HG03060 (cell line): ENCODE data around the gene ATF7IP.
"Not testable (repeated sequence)": the region's sequence is repeated elsewhere in the genome, so short reads cannot be mapped to it uniquely, and the experiment has no call there.

Source experiments
- ATAC-seq: cut with Tn5 transposase; IDR thresholded peaks from one replicate; pipeline ENCODE4 v1.9.1; 2021; ENCODE audit warnings: low read depth, moderate number of reproducible peaks; ENCODE audit not compliant: unreplicated experiment

Gene ATF7IP

DNA sequence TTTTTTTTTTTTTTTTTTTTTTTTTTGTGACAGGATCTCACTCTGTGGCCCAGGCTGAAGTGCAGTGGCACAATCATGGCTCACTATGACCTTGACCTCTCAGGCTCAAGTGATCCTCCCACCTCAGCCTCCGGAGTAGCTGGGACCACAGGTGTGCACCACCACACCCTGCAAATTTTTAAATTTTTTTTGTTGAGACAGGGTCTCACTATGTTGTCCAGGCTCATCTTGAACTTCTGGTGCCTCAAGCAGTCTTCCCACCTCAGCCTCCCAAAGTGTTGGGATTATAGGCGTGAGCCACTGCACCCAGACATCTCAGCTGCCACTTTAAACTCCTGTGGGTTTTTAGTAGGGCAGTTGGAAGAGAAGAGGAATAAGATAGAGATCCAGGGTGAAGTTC lies 39.9 kb downstream of the ATF7IP start:
- not testable (repeated sequence) for ATAC-seq

DNA sequence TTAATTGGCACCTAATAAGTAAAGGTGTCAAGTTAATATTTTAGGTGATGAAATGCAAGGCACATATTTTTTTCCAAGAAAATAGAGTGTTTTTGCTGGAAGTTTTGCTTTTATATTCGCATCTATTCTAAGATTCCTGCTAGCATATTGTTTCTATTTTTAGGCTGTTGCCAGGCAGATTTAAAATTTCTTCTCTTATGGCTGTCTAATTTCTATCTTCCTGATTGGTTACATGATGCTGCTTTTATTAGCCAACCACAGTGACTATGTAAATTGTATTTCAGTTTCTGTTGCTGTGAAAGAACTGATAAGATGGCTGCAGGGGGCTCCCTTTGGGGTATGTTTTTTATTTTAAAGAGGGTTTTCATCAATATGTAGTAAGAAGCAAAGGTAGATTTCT lies 42.7 kb downstream of the ATF7IP start:
- no peak for ATAC-seq

DNA sequence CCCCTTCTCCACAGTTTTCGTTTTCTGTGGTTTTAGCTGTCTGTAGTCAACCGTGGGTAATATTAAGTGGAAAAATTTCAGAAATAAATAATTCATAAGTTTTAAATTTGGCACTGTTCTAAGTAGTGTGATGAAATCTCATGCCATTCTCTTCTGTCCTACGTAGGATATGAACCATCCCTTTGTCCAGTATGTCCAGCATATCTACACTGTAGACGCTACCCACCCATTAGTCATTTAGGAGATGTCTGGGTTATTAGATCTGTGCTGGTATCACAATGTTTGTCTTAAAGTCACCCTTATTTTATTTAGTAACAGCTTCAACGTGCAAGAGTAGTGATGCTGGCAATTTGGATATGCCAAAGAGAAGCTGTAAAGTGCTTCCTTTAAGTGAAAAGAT lies 44.7 kb downstream of the ATF7IP start:
- no peak for ATAC-seq

DNA sequence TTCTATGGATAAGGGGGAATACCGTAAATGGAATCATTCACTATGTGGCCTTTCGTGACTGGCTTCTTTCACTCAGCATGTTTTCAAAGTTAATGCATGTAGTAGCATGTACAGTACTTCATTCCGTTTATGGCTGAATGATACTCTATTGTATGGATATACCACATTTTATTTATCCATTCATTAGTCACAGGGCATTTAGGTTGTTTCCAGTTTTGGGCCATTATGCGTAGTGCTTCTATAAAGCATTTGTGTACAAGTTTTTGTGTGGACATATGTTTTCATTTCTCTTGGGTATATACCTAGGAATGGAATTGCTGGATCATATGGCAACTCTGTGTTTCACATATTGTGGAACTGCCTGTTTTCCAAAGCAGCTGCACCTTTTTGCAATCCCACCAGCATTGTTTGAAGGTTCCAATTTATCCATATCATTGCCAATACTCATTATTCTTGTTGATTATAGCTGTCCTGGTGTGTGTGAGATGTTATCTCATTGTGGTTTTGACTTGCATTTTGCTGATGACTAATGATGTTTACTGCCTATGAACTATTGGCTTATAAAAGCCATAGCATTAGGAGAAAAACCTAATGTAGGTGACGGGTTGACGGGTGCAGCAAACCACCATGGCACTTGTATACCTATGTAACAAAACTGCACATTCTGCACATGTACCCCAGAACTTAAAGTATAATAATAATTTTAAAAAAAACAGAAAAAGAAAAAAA lies 45.5 kb downstream of the ATF7IP start:
- no peak for ATAC-seq

DNA sequence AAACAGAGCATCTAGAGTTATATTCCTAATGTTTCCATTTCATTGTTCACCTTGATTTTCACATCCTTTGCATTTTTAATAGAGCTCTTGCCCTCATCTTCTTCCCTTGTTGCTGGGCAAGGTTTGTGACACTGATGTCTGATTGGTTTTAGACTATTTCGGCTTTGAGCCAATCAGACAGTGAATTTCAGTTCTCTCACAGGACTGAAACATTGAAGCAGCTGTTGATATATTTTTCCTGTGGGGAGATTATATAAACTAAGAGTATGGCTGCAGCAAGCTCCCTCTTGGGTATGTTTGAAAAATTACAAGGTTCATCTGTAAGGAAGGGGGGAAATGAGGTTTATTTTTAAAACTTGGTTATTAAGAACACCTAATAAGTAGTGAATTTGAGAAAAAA lies 51.2 kb downstream of the ATF7IP start:
- no peak for ATAC-seq

DNA sequence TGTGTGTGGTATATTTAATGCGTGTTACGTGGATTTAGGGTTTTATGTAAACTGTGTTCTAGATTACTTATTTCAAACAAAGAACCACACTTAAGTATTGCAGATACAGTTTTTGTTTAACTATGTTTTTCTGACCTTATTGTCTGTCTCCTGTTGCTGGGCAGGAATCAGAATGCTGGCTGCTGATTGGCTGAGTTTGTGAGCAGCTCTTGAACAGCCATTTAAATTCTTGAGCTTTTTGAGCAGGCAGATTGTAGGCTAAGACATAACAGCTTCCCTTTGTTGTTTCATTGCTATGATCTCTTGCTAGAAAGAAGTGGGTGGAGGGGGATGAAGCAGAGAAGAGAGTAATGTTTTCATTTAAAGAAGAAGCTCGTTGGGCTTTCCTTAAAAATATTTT lies 52.2 kb downstream of the ATF7IP start:
- no peak for ATAC-seq

DNA sequence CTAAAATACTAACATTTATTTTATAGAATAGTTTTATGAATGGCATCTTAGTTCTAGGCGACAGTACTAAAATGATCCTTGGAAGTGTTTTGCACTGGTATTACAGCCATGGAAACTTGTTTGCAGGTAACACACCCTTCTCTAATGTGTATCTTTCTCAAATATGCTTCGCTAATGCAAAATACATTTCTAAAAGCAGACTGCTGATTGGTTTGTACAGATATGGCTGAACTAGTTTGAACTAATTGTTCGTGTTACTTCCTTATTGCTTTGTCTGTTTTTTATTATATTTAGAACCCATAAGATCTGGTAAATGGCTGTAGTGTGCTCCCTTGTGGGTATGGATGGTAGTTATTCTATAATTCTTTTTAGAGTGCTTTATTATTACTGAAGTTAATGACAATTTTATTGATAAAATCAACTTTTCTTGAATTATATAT lies 53.0 kb downstream of the ATF7IP start:
- ATAC-seq: no peak

DNA sequence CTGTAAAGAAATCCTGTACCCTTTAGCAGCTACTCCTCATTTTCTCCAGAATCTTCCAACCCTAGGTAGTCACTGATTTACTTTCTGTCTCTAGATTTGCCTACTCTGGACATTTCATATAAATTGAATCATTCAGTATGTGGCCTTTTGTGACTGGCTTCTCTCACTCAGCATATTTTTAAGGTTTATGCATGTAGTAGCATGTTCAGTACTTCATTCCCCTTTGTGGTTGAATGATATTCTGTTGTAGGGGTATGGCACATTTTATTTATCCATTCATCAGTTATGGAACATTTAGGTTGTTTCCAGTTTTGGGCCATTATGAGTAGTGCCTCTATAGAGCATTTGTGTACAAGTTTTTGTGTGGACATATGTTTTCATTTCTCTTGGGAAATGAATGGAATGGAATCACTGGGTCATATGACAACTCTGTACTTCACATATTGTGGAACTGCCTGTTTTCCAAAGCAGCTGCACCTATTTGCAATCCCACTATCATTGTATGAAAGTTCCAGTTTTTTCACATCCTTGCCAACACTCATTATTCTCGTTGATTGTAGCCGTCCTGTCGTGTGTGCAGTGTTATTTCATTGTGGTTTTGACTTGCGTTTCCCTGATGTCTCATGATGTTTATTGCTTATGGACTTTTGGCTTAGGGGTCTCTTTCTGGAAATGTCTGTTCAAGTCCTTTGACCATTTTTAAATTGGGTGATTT lies 57.2 kb downstream of the ATF7IP start:
- ATAC-seq: no peak

DNA sequence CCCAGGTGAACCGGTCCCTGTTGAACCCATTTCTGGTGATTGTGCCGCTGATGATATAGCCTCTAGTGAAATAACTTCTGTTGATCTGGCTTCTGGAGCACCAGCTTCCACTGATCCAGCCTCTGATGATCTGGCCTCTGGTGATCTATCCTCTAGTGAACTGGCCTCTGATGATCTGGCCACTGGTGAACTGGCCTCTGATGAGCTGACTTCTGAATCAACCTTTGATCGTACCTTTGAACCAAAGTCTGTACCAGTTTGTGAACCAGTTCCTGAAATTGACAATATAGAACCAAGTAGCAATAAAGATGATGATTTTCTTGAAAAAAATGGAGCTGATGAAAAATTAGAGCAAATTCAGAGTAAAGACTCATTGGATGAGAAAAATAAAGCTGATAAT lies 59.1 kb downstream of the ATF7IP start:
- ATAC-seq: no peak

DNA sequence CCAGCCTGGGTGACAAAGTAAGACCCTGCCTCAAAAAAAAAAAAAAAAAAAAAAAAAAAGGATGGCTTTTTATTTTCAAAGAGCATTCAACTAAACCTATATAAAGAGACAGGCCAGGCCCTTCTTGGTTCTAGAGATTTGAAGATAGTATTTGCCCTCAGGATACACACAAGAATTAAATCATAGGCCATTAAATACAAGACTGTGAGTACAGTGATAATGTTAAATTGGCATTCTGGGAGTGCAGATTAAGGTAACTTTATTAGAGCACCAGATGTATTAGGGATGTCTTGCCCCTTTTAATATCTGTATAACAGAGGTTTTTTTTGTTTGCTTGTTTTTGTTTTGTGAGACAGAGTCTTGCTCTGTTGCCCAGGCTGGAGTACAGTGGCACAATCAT lies 61.3 kb downstream of the ATF7IP start:
- ATAC-seq: no peak

DNA sequence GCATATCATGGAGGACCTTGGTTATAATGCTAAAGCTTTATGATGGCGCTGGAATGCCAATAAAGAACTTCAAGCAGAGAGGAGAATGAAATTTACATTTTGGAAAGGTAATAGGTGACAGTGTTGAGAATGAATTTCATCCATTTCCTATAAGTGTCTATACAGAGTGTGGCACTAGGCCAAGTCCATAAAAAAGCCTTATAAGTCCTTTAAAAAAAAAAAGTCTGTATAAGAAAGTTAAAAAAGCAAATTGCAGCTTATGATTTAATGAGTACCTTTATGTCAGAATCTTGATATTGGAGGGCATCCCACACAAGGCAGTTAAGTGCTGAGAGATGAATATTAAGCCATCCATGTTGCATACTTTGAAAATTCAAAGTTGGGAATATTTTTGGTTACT lies 62.4 kb downstream of the ATF7IP start:
- ATAC-seq: no peak

DNA sequence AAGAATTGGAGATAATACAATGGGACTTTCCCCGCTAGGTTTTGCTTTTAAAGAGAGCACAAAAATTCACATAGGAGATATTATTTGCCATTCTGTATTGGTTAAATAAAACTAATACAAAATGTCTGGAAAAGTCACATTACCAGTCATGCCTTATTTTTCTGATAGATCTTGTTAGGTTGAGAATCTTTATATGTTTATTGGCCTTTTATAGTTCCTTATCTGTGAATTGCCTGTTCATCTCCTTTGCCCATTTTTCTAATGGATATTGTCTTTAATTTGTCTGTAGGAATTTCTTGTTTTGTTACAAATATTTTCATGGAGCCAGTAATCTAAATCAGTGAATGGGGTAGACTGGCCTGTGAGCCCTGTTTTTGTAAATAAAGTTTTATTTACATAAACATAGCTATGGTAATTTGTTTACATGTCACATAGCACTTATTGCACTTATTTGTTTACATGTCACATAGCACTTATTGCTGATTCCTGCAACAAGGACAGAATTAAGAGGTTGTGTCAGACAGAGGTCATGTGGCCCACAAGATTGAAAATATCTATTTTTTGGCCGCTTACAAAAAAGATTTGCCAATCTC lies 65.0 kb downstream of the ATF7IP start:
- no peak for ATAC-seq

DNA sequence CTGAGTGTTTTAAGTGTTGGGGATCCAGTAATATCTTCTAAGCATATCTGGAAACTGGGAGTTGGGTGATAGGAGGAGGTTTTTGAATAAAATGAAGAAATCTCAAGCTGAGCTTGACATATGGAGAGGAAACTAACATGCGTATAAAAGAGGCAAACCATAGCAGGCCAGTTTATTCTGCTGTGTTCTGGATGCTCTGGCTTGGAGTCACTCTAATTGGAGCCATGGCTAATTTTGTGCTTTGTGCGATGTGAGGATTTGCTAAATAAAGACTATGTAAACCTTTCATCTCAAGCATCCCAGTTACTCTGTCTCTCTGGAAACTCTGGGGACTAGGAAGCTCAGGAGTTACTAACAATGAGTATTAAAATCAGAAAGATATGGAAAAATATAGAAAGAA lies 66.5 kb downstream of the ATF7IP start:
- no peak for ATAC-seq

DNA sequence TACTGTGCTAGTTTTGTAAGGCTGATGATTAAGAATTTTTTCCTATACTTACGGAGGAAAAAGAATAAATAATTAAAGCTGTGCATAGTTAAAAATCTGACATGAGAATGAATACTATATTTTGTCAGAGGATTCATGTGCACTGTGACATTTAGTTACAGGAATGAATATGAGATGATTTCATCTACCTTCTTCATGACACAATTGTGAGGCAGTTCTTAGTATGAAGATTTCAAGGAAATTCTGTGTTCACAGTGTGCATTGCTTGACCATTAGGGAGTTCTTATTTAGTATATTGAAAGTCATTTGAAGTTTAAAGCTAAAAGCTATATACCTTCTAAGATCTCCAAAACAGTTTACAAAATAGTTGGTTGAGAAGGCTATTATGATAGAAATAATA lies 70.1 kb downstream of the ATF7IP start:
- no peak for ATAC-seq

DNA sequence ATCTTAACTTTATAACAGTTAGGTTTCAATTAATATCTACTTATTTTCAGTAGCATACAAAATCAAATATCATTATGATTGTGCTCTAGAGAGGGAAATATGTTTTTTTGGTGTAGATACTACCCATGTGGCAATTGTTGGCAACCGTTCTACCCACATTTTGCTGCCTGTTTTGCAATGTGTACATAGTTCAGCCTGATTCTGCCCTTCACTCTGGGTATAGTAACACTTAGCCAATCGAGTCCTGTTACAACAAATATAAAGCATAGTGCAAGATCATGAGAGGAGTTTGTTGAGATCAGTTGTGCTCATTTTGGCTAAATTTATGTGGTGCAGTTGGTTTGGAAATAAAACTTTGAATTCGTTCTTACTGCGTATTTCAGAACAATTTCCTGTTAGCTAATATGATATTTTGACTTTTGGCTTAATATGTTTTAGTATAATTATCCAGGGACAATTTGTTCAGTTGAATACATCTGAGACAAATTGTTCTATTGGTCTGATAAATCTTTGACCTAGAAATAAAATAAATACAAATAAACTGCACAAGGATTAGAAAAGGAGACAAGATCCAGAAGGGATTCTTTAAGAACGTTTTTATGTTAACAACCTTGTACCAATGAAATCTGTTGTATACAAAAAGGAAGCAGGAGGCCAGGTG lies 76.9 kb downstream of the ATF7IP start:
- ATAC-seq: no peak

DNA sequence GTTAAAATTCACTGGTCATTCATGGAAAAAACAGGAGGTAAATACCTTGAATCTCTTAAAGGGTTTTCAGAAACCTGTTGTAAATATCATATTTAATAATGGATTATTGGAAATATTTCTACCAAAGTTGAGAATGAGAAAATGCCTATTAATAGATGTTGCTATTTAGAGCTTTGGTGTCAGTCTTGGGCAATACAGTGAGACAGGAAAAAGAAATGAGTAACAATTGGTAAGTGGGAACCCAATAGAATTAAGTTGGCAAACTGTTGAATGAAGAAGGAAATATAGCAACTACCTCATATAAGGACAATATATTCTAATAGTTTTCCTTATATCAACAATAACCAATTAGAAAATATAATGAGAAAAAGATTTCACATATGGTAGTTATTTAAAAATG lies 78.0 kb downstream of the ATF7IP start:
- ATAC-seq: no peak

DNA sequence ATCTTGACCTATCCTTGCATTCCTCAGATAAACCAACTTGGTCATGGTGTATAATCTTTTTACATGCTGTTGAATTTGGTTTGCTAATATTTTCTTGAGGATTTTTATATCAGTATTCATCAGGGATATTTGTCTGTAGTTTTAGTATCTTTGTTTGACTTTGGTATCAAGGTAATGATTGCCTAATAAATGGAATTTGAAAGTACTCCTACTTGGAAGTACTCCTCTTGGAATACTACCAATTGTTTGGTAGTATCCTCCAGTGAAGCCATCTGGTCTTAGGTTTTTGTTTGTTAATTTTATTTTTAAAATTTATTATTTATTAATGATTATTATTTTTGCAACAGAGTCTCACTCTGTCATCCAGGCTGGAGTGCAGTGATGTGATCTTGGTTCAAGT lies 85.0 kb downstream of the ATF7IP start:
- no peak for ATAC-seq

DNA sequence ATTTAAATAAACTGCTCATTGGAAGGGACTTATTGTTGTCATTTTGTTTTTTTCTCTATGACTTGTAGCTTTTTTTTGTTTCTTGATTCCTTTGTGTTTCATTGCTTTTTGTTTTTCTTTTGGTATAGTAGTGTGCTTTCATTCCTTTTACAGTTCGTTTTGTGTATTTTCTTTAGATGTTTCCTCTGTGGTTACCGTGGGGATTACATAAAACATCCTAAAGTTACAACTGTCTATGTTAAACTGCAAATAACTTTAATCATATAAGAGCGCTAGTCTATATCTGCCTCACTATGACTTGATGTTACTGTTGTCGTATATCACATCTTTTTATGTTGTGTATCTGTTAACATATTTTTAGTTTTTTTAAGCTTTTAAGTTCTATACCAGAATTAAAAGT lies 86.9 kb downstream of the ATF7IP start:
- no peak for ATAC-seq

DNA sequence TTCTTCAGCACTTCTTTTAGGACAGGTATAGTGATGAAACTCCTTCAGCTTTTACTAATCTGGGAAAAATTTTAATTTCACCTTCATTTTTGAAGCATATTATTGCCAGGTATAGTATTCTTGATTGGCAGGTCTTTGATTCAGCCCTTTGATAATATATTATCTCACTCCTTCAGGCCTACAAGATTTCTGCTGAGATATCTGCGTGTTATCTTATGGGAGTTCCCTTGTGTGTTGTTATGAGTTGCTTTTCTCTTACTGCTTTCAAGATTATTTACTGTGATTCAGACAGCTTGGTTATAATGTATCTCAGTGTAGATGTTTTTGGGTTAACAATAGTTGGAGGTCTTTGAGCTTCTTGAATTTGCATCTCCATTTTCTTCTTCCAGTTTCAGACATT lies 87.4 kb downstream of the ATF7IP start:
- no peak for ATAC-seq

DNA sequence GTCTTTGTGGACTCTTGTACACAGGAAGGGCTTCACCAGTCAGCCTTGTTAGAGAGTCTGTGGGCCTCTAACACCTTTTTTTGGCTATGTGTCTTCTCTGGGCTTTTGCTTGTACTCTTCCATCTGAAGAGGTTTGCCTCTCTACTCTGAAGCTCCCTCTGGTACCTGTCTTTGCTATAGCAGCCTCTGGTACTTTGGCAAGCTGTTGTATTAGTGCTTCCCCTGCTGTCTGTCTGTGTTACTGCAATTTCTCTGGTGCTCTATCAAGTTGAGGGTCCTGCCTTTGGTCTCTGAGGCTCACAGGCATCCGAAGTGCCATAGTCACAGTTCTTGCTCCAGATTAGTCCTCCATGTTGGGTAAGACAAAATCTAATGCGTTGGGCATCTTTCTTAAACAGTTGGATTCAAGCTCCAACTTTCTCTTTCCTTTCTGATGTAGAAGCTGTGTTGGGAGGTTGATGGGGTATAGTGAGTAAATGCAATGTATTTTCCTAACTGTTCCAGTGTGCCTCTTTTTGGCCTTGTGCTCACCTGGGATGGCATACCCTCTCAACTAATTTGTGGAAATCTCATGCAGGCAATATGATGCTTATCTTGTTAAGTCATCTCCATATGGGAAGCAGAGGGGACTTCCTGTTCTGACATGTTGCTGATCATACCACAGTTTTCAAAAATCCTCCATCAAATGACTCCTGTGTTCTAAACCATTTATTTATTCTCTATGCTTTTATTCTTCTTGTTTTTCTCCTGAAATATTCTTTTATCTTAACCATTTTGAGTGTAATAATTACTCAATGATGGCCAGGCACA lies 88.8 kb downstream of the ATF7IP start:
- peak; percentile 60 for ATAC-seq
